GM21717 (cell line): Measurements from ENCODE around the gene NDUFB11.

Experiments used
- ATAC-seq: cut with Tn5 transposase; IDR thresholded peaks from one replicate; pipeline ENCODE4 v1.9.1; 2021; ENCODE audit warnings: mild to moderate bottlenecking, moderate library complexity; ENCODE audit not compliant: unreplicated experiment

NDUFB11 gene

DNA sequence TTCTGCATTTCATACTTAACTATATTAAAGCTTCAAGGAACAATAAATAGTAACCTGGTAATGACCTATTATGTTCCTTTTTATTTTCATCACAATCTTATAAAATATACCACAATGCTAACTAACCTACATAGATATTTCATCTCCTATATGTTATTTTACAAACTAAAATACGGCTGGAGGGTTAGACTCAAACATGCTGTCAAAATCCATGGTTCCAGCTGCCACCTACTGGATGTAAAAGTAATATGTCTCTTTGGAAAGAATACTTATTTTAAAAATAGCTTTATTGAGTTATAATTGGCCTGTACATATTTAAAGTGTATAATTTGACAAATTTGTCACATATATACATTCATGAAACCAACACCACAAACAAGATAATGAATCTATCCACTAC, 51.3 kb downstream of the NDUFB11 start:
- no peak for ATAC-seq
